Endothelial cell of umbilical vein (primary cell): Measurements from ENCODE around the gene SENP8.

Source experiments
- CTCF ChIP-seq, 2 donors: IDR thresholded peaks; 1 replicate in 1 of 2; 2 replicates in 1 of 2; pipeline ENCODE4 v1.5.1; 2011; ENCODE audit warnings: low read length in 2 of 2, mild to moderate bottlenecking in 2 of 2, moderate library complexity in 2 of 2, control low read depth in 1 of 2, inconsistent platforms in 1 of 2, low read depth in 1 of 2; ENCODE audit not compliant: insufficient read depth in 1 of 2; ENCODE audit errors: extremely low read depth in 1 of 2
- POLR2AphosphoS5 ChIP-seq: IDR thresholded peaks from 2 replicates; pipeline ENCODE4 v1.6.1; 2012; ENCODE audit warnings: low read depth, mild to moderate bottlenecking, control low read depth, low read length, moderate library complexity; ENCODE audit not compliant: insufficient read depth

- no peak for TF ChIP-seq CTCF (IDR thresholded peaks at IDR 0.05; ENCODE audit: extremely low read depth in 1 of 2, insufficient read depth in 1 of 2, low read depth in 1 of 2, low read length in 2 of 2)
- no peak for TF ChIP-seq POLR2AphosphoS5
These were observed 21.4 kb upstream of the SENP8 start for GRCh38 chr15:72096796-72097195.
